Esophagus squamous epithelium (tissue), 5 donors: Measurements from ENCODE around the gene ANKHD1. TPM values are rescaled to one million over a fixed set of nuclear protein-coding genes. Genes with fewer than 3 reads are reported as not detected.

Experiments used
- DNase-seq: peaks from one replicate; lab custom pipeline; 2025; lab: John Stamatoyannopoulos, UW
- H3K27ac ChIP-seq, 4 donors: fragments of 200-600 bp; sonication (generic); one replicate each; pipeline ENCODE4 v1.5.1; 2016 to 2019; ENCODE audit warnings: mild to moderate bottlenecking in 1 of 4
- H3K27me3 ChIP-seq, 4 donors: fragments of 200-600 bp; sonication (generic); 1 replicate in 3 of 4; 2 replicates in 1 of 4; pipeline versions ENCODE4 v1.5.1 to v1.6.0; 2017 to 2021; ENCODE audit warnings: antibody characterized with exemption in 1 of 4
- H3K36me3 ChIP-seq, 3 donors: fragments of 200-600 bp; sonication (generic); one replicate each; pipeline ENCODE4 v1.5.1; 2016 to 2019
- H3K4me1 ChIP-seq, 3 donors: fragments of 200-600 bp; sonication (generic); one replicate each; pipeline ENCODE4 v1.5.1; 2017 to 2019
- H3K4me3 ChIP-seq, 4 donors: fragments of 200-600 bp; sonication (generic); 1 replicate in 3 of 4; 2 replicates in 1 of 4; pipeline ENCODE4 v1.5.1; 2016 to 2019; ENCODE audit warnings: mild to moderate bottlenecking in 2 of 4, moderate library complexity in 1 of 4
- H3K9me3 ChIP-seq, 3 donors: fragments of 200-600 bp; sonication (generic); one replicate each; pipeline ENCODE4 v1.5.1; 2016 to 2019
- POLR2A ChIP-seq, 4 donors: fragments of 450-650 bp; IDR thresholded peaks; one replicate each; pipeline ENCODE4 v1.6.1; 2017; ENCODE audit warnings: antibody characterized with exemption in 4 of 4, mild to moderate bottlenecking in 4 of 4, moderate library complexity in 3 of 4
- WGBS, 2 donors: methylation state at CpG; one replicate each; pipeline ENCODE4 v1.1.5; 2018; 5-methylcytosine and 5-hydroxymethylcytosine counted together
- intact Hi-C: fragments of 100-400 bp; cut with DNase I; formaldehyde crosslinking; loops from one replicate; pipeline ENCODE4 v1.15.0; 2022
- total RNA-seq, 4 donors: library from RNA; depleted of rRNA; stranded (reverse); fragments of >200 nt; gene quantifications; one replicate each; pipeline ENCODE4 v1.1.0, GENCODE V29; 2016
- TF ChIP-seq, protein P1 (sequence below), 6 experiments: fragments of 450-650 bp in 4 of 6; fragments of 200-600 bp in 2 of 6; sonication (generic) in 2 of 6; IDR thresholded peaks; one replicate each; pipeline ENCODE4 v1.5.1; 2016 to 2019; ENCODE audit warnings: antibody characterized with exemption in 6 of 6, mild to moderate bottlenecking in 4 of 6, moderate library complexity in 4 of 6
- donor health status: DM: yes; HTN: yes; CAD: no.

Gene ANKHD1
- total RNA-seq, 4 donors from 2014 or later, result 55.7 to 130 (median 87.2) TPM

GRCh38 chr5:140358738-140359310 is 42.8 kb upstream of the ANKHD1 start:
- H3K27ac ChIP-seq, result no peak overlapping the region
- WGBS, 2 donors, result 76 to 81% methylated on average over 3 to 4 of the region's 4 CpGs
- no peaks in the 10 kb centered on the region for H3K9me3 ChIP-seq
- peaks cover 11 to 23% (median 12%) of the 10 kb centered on the region in 3 donors for H3K4me1 ChIP-seq
- intact Hi-C loops, result loop anchor here (5.0 kb wide), 1 partner anchor 197 kb away; no protein-coding TSS in a partner anchor
- no peak overlapping the region for H3K4me3 ChIP-seq
- H3K36me3 ChIP-seq, result no peaks in the 10 kb centered on the region
- no peak for DNase-seq
- no peaks in the 10 kb centered on the region for H3K27me3 ChIP-seq
- TF ChIP-seq, protein P1, sequence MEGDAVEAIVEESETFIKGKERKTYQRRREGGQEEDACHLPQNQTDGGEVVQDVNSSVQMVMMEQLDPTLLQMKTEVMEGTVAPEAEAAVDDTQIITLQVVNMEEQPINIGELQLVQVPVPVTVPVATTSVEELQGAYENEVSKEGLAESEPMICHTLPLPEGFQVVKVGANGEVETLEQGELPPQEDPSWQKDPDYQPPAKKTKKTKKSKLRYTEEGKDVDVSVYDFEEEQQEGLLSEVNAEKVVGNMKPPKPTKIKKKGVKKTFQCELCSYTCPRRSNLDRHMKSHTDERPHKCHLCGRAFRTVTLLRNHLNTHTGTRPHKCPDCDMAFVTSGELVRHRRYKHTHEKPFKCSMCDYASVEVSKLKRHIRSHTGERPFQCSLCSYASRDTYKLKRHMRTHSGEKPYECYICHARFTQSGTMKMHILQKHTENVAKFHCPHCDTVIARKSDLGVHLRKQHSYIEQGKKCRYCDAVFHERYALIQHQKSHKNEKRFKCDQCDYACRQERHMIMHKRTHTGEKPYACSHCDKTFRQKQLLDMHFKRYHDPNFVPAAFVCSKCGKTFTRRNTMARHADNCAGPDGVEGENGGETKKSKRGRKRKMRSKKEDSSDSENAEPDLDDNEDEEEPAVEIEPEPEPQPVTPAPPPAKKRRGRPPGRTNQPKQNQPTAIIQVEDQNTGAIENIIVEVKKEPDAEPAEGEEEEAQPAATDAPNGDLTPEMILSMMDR (IDR thresholded peaks at IDR 0.05), result peak in 2 of 6 experiments; percentile 17 to 40
- TF ChIP-seq POLR2A (IDR thresholded peaks at IDR 0.05), result no peak

GRCh38 chr5:140360101-140360500 is 41.5 kb upstream of the ANKHD1 start, which contains the start of gene SLC4A9:
Gene SLC4A9 (plus strand): TSS chr5:140360194. CDS start chr5:140360237, 43 bp downstream.
- DNase-seq, result no peak
- no peak within 1 kb of the TSS for H3K4me3 ChIP-seq
- H3K9me3 ChIP-seq, result no peaks in the 10 kb centered on the region
- TF ChIP-seq POLR2A (IDR thresholded peaks at IDR 0.05), result no peak
- TF ChIP-seq, protein P1 (IDR thresholded peaks at IDR 0.05), result no peak
- no peaks in the 10 kb centered on the region for H3K27me3 ChIP-seq
- intact Hi-C loops, result no loop called here
- H3K36me3 ChIP-seq, result no peaks in the 10 kb centered on the region
- peaks cover 11 to 24% (median 12%) of the 10 kb centered on the region in 3 donors for H3K4me1 ChIP-seq
- WGBS, 2 donors, result 86 to 100% methylated on average over 1 of the region's 2 CpGs
- no peak within 1 kb of the TSS for H3K27ac ChIP-seq

- Histone ChIP-seq H3K36me3 (no peaks in the 10 kb centered on the region), H3K4me1 (peaks cover 11 to 24% (median 12%) of the 10 kb centered on the region in 3 donors), H3K4me3 (no peak overlapping the region), H3K27ac (no peak overlapping the region), H3K9me3 (no peaks in the 10 kb centered on the region), H3K27me3 (no peaks in the 10 kb centered on the region)
- TF ChIP-seq, protein P1 (IDR thresholded peaks at IDR 0.05), result no peak
- TF ChIP-seq POLR2A (IDR thresholded peaks at IDR 0.05), result no peak
- DNase-seq, result no peak
- intact Hi-C loops, result no loop called here
- WGBS, 2 donors, result 72 to 81% methylated on average over 2 of the region's 7 CpGs
Observed at GRCh38 chr5:140360681-140361479, 40.8 kb upstream of the ANKHD1 start.

GRCh38 chr5:140361901-140362300 is 39.7 kb upstream of the ANKHD1 start:
- Histone ChIP-seq H3K27me3 (no peaks in the 10 kb centered on the region), H3K9me3 (no peaks in the 10 kb centered on the region), H3K4me3 (no peak overlapping the region), H3K27ac (no peak overlapping the region), H3K4me1 (peaks cover 12 to 33% (median 14%) of the 10 kb centered on the region in 3 donors), H3K36me3 (no peaks in the 10 kb centered on the region)
- DNase-seq, result no peak
- WGBS, 2 donors, result 70 to 100% methylated on average over 2 of the region's 2 CpGs
- intact Hi-C loops, result no loop called here
- TF ChIP-seq, protein P1 (IDR thresholded peaks at IDR 0.05), result no peak
- TF ChIP-seq POLR2A (IDR thresholded peaks at IDR 0.05), result no peak

DNA sequence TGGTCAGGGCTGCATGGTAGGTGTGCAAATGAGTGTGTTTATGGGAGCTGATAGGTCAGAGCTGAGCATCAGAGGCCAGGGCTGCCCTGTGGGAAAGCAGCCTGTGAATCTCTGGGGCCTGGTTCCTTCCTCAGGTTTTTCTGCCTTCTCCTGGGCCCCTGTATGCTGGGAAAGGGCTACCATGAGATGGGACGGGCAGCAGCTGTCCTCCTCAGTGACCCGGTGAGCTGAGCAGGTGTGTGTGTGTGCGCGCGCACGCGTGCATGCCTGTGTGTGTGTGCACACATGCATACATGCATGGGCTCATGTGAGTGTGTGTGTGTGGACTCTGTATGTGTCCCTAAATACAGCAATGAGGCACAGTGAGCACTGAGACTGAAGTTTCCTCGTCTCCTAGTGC is 39.3 kb upstream of the ANKHD1 start:
- no peak for DNase-seq
- Histone ChIP-seq H3K27me3 (no peaks in the 10 kb centered on the region), H3K4me3 (no peak overlapping the region), H3K36me3 (no peaks in the 10 kb centered on the region), H3K4me1 (peaks cover 12 to 33% (median 16%) of the 10 kb centered on the region in 3 donors), H3K9me3 (no peaks in the 10 kb centered on the region), H3K27ac (no peak overlapping the region)
- TF ChIP-seq, protein P1 (IDR thresholded peaks at IDR 0.05), result no peak
- TF ChIP-seq POLR2A (IDR thresholded peaks at IDR 0.05), result no peak
- 18 to 86% methylated on average over 1 to 8 of the region's 8 CpGs for WGBS, 2 donors
- intact Hi-C loops, result no loop called here
